HG02938 (cell line): ENCODE measurements around the gene MAST4.

ENCODE experiments used
- ATAC-seq: cut with Tn5 transposase; IDR thresholded peaks from one replicate; pipeline ENCODE4 v1.9.1; 2021; ENCODE audit warnings: mild to moderate bottlenecking, moderate library complexity; ENCODE audit not compliant: unreplicated experiment

MAST4 gene

GRCh38 chr5:66867618-66868322, 271.6 kb downstream of the MAST4 start:
- ATAC-seq = no peak

DNA sequence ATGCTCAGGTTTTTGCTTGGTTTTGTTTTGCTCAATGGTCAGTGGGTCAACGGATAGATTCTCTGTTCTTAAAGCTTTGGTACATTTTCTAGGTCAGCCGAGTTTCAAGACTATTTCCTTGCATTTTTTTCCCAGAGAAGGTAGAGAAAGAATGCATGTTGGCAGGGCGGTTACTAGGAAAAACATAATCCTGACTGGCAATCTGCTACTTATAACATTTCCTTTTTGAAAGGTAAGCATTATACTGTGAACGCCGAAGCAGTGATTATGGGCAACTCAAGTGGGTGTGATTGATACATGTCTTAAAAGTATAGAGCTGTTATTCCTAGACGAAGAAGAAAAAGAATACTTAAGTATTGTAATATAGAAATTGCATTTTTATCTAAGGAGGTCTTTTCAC, 273.2 kb downstream of the MAST4 start:
- no peak for ATAC-seq

DNA sequence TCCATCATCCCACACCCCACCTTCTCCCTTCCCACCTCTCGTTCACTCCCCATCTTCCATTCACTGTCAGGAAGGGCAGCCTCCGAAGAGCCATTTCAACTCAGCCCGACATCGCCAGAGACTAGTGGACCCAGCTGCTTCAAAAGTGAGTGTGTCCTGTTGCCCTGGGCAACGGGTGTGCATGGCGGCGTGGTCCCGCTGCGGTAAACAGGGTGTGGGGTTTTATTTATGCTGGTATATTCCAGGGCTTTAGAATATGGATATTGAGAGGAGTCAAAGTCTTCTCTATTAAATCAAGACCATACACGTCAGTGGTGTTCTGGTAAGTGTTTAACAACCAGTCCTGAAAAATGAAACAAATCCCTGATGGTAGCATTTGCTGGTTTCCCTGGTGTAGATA, 274.5 kb downstream of the MAST4 start:
- no peak for ATAC-seq

- ATAC-seq = no peak
Observed at GRCh38 chr5:66871651-66872050, 275.5 kb downstream of the MAST4 start.

DNA sequence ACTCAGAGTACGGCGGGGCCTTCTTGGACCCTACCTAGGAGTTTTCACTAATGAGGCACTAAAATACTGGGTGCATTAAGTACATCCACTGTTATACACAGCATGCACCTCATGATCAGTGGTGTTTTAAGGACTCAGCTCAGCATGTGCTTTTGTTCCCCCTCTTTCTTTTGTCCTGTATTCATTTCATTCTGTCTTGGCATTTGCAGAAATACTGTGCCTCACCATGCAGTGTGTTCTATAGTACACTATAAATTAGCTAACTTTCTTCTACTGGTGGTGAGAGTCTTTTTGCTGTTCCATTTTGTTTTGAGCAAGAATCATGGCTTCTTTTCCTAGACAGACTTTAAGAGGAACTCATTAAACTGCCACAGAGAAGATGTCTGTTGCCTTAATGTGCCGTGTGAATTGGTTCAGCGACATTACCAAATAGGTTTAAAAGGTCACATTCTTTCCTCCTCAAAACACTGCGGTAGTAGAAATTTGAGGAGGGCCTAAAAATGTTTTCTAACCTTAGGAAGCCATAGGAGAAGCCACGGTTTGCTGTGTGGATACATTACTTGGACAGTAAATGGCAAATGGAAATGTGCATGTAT, 276.6 kb downstream of the MAST4 start:
- ATAC-seq = no peak

GRCh38 chr5:66874004-66874403, 277.8 kb downstream of the MAST4 start:
- ATAC-seq = no peak

DNA sequence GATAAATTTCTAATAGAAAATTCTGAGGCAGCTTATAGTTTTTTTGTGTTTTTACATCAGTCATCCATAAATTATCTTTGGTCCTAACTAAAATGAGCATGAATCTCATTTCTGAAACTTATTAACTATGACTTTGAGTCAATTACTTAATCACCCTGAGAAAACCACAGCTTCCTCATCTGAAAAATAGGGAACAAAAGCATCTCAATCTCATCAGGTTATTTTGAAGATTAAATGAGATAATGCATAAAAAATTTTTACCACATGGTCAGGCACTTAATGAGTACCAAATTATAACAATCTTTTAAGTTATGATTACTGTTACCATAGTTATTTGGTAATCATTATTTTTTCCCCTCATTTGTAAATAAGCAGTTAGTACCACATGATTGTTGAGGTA, 279.1 kb downstream of the MAST4 start:
- no peak for ATAC-seq

GRCh38 chr5:66876266-66876807, 280.1 kb downstream of the MAST4 start:
- no peak for ATAC-seq

GRCh38 chr5:66877843-66878242, 281.6 kb downstream of the MAST4 start:
- no peak for ATAC-seq

GRCh38 chr5:66880401-66880800, 284.2 kb downstream of the MAST4 start:
- no peak for ATAC-seq

DNA sequence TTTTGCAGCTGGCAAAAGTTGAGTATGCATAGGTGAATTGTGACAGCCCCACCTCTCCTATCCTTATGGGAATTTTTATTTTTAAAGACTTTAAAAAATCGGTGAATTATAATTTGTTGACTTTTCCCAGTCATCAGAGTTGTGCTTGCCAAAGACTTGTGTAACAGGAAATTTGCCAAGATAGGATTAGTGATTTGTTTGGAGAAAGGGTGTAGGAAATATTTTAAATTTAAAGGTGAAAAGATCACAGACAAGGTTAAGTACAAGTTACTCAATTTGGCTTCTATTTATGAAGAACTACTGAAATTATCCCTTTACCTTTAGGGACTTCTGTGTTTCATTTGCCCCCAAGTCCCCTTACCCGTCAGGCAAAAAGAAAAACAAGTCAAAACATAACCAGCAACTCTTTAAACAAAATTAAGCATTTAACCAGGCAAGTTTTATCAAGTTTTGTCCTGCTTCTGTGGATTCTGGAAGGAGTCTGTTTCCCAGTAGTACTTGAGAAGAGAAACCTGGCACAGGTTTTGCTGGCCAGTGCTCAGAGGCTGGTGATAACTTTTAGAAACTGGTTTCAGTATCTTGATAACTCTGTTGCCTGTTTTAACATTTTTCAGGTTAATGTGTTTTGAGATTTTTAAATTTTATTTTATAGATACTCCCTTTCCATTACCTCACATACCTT, 285.4 kb downstream of the MAST4 start:
- no peak for ATAC-seq

- ATAC-seq = no peak
Observed at GRCh38 chr5:66882606-66883227, 286.5 kb downstream of the MAST4 start.

GRCh38 chr5:66884564-66885243, 288.5 kb downstream of the MAST4 start:
- no peak for ATAC-seq

GRCh38 chr5:66886941-66887340, 290.7 kb downstream of the MAST4 start:
- no peak for ATAC-seq

- ATAC-seq = no peak
Observed at GRCh38 chr5:66888613-66889012, 292.4 kb downstream of the MAST4 start.

GRCh38 chr5:66889056-66889455, 292.9 kb downstream of the MAST4 start:
- ATAC-seq = no peak

DNA sequence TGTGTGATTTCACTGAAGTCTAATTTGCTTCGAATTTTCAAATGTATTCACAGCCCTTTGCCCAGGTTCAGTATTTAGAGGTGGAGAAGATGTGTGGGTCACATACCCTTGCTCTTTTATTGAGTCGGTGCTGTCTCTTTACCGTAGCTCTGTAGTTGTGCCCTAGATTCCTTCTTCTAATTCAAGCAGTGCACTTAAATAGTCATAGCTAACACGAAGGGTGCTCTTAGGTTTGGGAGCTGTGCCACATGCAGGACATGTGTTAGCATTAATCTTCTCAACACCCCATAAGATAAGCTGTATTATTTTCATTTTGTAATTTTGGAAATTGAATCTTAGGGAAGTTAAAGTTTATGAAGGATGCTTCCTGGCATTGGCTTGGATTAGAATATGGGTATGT, 293.3 kb downstream of the MAST4 start:
- ATAC-seq = no peak

- ATAC-seq = no peak
Observed at GRCh38 chr5:66891184-66891925, 295.2 kb downstream of the MAST4 start.

DNA sequence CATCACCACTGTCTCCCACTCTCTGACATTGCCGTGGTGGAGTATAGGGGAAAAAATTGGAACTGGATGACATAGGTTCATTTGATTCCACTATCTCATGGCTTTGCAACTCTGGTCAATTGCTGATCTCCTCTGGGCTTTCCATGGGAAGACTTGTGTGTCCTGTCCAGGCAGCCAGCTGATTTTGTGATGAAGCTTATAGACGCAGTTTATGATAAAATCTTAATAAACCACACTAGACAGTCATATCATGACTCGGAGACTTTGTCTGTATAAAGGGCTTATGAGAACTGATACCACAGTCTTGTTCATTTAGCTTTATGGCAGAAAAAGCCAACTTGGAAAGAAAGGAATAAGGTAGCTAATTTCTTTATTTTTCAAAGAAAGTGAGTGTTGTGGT, 296.5 kb downstream of the MAST4 start:
- no peak for ATAC-seq

- ATAC-seq = no peak
Observed at GRCh38 chr5:66894480-66895240, 298.5 kb downstream of the MAST4 start.
